HG03460 (cell line): ENCODE data around the gene DRC7.
"Not testable (repeated sequence)": the region's sequence is repeated elsewhere in the genome, so short reads cannot be mapped to it uniquely, and the experiment has no call there.

Source experiments
- ATAC-seq: cut with Tn5 transposase; IDR thresholded peaks from one replicate; pipeline ENCODE4 v1.9.1; 2021; ENCODE audit not compliant: unreplicated experiment

DRC7 gene

DNA sequence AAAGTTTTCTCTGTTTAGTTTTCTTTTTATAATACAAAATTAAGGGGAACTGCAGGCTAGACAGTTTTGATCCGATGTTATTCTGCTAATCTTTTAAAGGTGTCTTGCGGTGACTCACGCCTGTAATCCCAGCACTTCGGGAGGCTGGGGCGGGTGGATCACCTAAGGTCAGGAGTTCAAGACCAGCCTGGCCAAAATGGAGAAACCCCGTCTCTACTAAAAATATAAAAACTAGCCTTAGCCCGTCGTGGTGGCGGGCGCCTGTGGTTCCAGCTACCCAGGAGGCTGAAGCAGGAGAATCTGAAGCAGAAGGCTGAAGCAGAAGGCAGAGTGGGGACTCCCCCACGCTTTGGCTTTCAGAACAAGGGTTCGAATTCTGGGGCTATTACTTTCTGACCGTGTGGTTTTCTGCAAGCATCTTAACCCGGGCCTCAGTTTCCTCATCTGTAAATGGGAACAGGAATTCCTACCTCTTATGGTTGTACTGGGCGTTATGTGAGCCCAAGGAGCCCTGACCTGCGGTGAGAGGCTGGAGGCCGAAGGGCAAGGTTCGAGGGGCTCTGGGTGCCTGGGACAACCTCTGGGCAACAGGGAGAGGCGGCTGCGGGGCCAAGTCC is 39.8 kb downstream of the DRC7 start:
- no peak for ATAC-seq

DNA sequence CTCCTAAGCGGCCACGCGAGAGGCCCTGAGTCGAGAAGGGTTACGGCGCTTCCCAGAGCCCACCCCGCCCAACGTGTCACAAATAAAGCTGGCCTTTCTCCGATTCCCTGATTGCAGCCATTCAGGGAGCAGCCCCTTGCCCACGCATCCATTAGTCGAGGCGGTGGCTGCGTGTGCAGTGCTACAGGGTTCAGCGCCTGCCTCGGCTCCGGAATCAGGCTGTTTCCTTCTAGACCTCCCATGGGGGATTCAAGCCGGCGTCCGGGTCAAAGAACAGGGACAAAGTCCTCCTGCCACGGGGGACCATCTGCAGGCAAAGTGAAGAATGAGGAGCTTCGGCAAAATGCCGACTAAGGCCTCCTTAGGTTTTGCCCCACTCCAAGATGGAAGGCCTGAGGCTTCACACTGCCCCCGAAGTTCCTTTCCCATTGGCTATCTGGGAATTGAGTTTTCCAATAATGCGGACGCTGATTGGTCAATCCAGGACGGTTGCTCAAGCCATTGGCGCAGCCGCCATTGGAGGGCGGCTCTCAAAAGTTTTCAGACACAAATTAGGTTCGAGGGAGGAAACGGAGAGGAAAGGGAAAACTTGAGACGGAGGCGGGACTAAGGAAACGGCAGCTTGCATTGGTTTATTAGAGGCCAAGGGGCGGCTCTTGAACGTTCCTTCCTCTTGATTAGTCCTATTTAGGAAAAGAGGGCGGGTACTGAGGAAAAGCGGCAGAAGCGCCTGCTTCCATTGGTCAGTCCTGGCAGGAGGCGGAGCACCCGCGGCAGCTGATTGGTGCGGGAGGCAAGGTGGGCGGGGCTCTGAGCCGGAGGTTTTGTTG is 40.5 kb downstream of the DRC7 start:
- ATAC-seq = peak; percentile 82

DNA sequence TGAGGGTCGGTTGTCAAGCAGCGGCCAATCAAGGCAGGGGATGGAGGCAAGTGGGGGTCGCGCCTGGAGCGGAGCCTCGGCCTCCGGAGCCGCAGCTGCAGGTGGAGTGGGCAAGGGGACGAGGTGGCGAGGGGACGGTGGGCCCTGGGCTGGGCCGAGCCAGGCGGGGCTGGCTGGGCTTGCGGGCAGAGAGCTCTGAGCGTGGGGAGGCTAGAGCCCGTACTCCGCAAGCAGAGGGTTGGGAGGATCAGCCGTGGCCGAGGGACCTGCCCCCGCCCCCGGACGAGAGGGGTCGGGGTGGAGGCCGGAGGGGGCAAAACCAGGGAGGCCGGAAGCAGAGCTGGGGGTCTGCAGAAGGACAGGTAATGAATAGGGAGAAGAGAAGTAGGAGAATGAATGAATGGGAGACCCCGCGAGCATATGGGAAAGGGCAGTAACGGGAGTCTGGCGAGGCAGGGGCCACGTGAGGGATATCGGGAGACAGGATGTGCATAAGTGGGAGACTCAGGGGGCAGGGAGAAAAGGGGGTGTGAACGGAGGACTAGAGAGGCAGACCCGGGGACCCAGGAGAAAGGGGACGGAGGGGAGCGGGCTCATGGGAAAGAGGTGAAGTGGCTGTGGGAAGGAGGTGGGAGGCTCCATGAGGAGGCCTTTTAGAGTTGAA is 41.3 kb downstream of the DRC7 start, which contains the start of gene KATNB1:
Gene KATNB1 (plus strand): TSS at position 16 of the 664 bp plus-strand sequence. CDS start 1,474 bp downstream, outside the sequence.
- ATAC-seq = no peak

DNA sequence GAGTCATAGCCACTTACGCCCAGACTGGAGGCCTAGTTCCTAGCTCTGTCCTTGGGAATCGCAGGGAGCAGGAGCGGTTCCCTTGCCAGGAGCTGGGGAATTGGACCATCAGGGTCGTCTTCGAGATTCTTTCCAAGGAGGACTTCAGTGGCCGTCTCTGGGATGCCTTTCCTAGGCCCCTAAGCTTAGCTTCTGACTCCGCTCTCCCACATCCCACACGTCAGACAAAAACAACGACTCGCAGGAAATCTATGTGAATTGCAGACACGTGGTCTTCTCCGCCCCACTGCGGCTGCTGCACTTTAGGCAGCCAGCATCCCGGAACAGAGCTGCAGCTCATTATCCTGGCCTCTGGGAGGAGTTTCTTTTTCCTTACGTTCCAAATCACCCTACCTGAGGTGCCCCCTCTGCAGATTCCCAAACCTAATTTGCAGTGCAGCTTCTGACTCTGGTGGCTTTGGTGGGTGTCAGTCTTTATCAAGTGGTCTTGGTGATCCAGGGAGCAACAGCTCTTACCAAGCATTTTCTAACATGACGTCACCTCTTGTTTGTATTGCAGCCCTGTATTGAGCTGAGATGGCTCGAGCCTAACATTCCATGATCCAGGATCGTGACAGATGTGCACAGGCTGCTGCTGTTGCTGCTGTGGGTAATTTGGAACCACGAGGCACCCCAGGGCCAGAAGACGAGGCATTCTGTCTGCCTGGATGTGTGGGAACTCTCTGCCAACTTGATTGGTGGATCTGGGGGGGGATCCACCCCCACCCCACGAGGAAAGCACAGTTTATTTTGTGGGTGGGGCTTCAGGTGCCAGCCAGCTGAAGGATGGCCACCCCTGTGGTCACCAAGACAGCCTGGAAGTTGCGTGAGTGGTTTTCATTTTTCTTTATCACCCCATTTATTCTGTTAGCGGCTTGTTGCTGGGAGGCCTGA is 42.1 kb downstream of the DRC7 start:
- no peak for ATAC-seq

DNA sequence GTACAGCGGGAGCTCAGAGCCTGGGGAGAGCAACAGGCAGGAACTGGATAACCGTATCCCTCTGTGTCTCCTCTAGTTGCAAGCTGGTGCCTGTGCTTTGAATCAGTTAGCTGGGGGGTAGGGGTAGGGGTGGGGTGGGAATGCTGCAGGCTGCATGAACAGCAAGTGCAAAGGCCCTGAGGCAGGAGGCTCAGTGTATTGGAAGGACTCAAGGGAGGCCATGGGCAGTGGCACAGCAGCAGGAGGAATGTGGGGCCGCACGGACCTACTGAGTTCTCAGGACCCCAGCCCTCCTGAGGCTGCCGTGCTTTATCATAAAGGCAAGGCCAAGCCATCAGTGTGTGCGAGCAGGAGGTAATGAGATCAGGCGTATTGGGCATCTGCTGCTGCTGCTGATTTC is 44.2 kb downstream of the DRC7 start:
- ATAC-seq = no peak

DNA sequence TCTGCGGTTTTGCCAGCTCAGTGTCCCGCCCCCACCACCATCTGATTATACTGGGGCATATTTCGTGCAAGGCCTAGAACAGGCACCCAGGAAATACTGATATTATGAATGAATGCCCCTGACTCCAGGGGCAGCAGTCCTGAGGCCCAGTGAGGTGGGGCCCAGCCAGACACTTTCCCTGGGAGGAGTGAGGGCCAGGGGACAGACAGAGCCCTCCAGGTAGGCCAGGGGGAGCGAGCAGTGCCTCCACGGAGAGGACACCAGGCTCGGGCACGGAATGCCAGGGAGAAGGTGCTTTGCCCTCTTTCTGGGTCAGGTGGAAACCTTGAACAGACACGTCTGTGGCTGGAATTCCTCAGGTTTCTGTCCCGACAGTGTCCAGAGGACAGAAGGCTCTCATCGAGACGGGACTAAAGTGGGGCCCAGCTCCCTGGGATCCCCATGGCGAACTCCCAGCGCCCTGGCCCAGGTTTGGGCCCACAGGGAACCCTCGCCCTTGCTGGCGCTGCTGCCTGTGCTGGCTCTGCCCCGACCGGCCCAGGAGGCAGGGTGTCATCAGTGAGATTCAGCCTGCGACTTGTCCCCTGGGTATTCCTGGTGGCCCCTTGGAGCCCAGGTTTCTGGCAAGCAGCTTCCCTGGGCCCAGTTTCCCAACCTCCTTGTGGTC is 45.3 kb downstream of the DRC7 start:
- no peak for ATAC-seq

DNA sequence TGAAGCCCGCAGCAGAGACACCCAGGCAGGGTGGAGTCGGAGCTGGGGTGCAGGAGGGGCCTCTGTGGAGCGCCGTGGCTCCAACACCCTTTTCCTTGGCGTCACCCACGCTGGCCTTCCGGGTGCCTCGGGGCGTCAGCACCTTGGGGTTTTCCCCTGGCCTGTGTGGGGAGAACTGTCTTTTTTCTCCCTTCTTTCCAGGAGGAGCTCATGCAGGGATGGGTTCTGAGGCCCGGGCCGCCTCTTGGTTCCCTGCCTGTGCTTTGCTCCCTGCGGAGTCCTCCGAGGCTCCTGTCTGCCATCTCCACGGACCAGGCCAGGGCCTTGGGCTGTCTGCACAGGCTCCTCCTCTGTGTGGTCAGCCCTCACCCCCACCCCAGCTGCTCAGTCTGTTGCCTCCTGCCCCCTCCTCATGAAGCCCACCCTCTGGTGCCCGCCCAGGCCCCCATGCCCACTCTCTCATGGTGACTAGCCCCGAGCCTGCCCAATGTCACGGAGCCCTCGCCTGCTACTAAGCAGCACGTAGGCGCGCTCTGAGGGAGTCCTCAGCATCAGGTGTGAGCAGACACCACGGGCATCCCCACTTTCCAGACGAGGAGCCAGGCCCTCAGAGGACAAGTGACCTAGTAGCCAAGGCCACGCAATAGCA is 45.9 kb downstream of the DRC7 start:
- ATAC-seq = no peak

DNA sequence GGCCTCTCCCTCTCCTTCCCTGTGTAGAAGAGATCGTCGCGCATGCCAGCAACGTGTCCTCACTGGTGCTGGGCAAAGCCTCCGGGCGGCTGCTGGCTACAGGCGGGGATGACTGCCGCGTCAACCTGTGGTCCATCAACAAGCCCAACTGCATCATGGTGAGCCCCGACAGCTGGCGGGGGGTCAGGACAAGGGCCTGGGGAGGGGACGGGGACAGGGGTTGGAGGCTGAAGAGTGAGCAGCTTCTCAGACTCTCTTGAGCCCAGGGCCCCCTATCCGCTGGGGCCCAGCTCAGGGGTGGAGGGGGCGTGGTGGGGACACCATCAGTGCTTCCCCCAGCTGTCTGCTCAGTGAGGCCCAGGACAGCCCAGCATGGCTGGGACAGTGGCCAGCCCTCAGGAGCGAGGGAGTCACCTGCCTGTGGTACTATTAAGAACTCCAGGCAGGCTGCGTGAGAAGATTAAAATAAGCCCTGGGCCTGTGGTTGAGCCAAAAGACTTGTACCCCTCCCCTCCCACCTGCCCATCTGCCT is 47.1 kb downstream of the DRC7 start:
- ATAC-seq = no peak

DNA sequence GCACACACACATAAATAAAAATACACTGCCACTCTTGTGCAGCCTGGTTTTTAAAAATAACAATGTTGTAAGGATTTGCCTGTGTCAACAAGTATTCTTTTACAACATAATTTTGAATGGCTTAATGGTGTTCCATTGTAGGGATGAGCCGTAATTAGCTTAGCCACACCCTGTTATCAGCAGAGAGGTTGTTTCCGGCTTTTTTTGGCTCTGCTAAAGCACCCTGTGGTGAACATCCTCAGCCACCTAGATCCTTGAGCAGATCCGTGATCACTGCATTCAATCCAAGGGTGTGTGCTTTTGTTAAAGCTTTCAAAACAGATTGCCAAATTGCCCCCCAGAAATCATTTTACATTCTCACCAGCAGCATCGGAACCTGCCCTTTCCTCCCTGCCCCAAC is 47.9 kb downstream of the DRC7 start:
- ATAC-seq = no peak

DNA sequence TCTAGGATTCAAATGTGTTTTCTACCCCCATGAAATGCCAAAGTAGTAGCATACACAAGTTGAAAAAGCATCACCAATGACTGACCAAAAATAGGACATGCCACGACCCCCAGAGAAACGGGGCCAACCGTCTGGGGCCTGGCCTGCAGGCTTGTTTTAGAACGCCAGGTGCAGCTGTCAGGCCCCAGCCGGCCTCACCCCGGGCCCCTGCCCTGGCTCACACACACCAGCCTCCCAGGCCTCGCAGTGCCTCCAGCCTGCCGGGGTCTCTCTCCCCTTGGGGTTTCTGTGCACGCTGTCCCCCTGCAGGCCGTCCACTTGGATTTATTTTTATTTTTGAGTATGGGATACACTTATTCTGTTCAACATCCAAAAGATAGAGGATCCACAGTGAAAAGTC is 48.9 kb downstream of the DRC7 start:
- no peak for ATAC-seq

DNA sequence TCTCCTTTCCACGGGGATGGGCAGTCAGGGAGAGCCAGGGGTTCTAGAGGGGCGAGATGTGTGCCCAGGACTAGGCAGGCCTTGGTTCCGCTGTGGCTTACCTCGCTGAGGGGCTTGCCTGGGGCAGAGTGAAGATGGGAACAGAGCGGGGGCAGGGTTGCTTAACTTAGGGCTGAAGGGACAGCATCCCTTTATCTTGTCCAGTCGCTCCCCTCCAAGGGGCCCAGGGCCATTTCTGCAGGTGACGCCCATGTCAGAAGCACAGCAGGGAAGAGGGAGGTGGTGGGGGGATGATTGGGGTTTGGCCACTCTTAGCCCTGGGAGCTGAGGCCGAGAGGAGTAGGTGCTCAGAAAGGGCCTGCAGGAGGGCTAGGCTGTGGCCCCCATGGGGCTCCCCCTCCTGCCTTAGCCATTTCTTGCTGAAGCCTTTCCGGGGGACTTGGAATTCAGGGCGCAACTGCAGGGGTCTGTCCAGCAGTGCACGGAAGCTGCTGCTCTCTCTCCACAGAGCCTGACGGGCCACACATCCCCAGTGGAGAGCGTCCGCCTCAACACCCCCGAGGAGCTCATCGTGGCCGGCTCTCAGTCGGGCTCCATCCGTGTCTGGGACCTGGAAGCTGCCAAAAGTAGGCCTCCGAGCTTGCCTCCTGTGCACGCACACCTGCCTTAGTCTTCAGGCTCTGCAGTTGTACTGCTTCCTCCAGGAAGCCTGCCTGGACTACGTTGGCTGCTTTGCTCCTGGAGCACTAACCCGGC is 49.5 kb downstream of the DRC7 start:
- ATAC-seq = no peak

DNA sequence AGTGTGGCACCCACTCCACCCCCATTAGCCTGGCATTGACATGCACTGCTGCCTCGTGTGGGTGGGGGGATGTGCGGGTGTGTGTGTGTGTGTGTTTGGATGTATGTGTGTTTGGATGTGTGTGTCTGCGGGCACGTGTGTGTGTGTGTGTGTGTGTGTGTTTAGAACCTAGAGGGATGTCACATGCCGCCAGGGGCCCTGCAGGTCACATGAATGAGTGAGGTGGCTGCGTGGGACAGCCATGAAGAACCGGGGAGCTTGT is 50.0 kb downstream of the DRC7 start:
- ATAC-seq = no peak

DNA sequence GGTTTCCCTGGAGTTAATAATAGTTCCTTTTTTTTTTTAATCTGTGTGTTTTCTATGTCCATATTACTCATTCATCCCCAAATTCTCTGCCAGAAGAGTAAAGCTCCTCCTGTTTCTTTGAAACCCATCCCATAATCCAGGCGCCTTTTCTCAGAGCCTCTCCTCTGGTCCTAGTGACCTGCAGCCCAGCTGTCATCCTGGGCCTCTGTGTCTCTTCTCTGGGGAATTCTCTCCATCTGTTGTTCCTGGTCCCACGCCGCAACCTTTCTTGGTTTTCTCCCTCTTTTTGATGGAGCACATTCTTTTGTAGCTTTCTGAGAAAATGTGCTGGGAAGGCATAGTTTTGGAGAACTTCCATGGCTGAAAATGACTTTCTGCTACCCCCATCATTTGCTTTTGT is 51.2 kb downstream of the DRC7 start:
- ATAC-seq = no peak

DNA sequence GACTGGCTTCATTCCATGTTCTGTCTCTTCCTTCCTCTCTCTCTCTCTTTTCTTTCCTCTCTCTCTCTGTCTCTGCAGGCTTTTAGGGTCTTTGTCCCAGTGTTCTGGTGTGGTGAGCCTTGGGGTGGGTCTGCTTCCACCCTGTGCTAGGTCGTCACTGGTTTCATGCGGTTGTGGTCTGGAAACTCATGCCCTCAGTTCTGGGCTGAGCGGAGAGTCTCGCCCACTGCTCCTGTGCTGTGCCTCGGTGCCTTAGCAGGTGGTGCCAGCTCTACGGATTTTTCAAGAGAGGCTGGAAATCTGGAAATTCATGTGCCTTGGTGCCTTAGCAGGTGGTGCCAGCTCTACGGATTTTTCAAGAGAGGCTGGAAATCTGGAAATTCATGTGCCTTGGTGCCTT is 51.7 kb downstream of the DRC7 start:
- not testable (repeated sequence) for ATAC-seq

DNA sequence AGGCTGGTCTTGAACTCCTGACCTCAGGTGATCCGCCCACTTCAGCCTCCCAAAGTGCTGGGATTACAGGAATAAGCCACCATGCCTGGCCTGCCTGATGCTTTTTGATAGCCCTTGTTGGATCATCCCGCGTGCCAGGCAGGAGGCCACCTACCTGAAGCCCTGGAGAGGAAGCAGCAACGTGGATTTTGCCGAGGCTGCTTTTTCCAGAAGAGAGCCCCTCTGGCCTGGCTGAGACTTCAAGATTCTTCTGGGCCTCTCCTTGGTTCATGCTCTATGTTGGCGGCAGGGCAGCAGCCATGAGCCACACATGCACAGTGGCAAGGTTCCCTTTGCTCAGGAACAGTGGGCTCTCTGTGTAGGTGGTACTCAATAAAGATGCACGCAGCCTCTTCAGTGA is 52.5 kb downstream of the DRC7 start:
- ATAC-seq = no peak

DNA sequence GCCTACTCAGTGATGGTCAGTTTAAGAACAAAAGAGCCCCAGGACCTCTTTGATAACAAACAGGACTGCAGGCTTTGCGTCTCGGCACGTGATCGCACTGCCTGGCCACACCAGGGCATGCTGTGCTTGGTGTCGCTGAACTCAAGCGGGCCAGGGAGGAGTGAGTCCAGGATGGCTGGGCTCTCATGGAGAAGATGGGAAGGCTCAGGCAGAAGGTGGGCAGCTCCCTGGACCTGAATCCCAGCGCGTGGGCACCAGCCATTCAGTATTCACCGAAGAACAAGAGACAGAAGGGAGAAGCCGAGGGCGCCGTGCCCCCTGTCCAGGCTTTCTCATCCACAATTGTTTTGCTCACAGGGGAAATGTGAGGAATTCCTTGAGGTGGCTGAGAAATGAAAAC is 52.9 kb downstream of the DRC7 start:
- no peak for ATAC-seq

DNA sequence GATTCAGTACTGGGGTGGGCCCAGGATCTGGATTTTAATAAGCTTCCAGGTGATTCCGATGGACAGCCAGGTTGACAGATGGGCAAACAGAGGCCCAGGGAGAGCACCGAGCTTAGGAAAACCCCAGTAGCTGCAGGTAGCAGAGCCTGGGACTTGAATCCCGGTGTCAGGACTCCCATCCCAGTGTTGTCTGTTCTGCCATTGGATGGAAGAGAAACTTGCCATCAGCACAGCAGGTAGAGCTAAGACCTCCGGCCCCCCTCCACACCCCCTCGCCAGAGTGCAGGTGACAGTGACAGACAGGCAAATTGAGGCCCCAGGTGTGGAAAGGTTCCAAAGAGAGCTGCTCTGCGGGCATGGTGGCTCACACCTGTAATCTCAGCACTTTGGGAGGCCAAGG is 53.4 kb downstream of the DRC7 start:
- ATAC-seq = no peak

DNA sequence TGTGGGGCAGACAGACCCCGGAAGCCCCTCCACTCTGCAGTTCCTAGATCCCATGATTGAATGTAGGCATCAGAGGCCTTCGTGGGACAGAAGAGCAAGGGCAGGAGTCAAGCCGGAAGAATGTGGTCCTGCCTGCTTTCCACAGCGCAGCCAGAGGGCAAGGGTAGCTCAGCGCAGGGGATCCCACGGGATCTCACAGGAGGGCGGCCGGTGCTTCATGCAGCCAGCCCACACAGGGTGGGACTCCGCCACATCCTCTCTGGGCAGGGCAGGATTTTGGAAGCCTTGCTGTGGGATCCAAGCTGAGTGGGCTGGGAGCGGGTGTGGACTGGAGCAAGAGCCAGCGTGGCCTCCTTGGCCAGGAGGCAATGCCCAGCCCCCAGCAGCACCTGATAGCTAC is 54.0 kb downstream of the DRC7 start:
- no peak for ATAC-seq

DNA sequence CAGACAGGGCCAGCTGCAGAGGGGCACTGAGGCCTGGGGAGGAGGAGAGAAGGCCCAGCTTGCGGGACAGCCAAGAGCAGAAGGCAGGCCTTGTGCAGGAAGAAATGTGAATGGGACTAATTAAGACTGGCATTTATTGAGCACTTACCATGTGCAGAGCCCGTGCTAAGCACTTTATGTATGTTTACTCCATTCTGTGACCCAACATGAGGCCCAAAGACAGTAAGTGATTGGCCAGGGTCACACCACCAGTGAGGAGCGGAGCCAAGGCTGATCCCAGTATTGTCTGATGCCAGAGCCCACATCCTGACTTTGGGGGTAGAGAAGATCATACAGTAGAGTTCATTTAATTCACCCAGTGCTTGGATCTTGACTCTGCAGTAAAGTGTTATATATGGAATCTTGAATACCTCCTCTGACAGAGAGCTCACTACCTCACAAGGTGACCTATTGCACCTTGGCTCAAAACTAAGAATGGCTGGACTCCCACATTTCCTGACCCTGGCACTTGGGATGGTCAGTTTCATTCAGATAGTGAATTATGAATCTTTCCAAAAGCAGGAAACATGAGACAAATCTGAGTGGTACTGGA is 54.6 kb downstream of the DRC7 start:
- no peak for ATAC-seq
